Left ventricle myocardium inferior (tissue), 1 donor: ENCODE results near the gene TBL1X. TPM values are rescaled to one million over a fixed set of nuclear protein-coding genes. Genes with fewer than 3 reads are reported as not detected.

Experiments
- DNase-seq: peaks from one replicate; pipeline ENCODE4 v3.0.0-alpha.2; 2020
- H3K27ac ChIP-seq: fragments of 200-600 bp; replicated peaks from 2 replicates; pipeline ENCODE4 v1.8.0; 2021
- H3K27me3 ChIP-seq: fragments of 200-600 bp; 2 replicates; pipeline ENCODE4 v1.8.0; 2021; ENCODE audit warnings: low read depth
- H3K36me3 ChIP-seq: fragments of 200-600 bp; 2 replicates; pipeline ENCODE4 v1.8.0; 2021
- H3K4me1 ChIP-seq: fragments of 200-600 bp; 2 replicates; pipeline ENCODE4 v1.8.0; 2021
- H3K4me3 ChIP-seq: fragments of 200-600 bp; 2 replicates; pipeline ENCODE4 v1.8.0; 2021; ENCODE audit warnings: mild to moderate bottlenecking, moderate library complexity
- H3K9me3 ChIP-seq: fragments of 200-600 bp; replicated peaks from 2 replicates; pipeline ENCODE4 v1.8.0; 2021
- intact Hi-C: fragments of 100-400 bp; cut with micrococcal nuclease; formaldehyde crosslinking; loops from one replicate; pipeline ENCODE4 v1.11.0; 2022
- total RNA-seq: library from RNA; stranded (reverse); fragmentation: NEBNext Ultra II Directional; extraction: Animal tissue kit (Norgen Biotek cat#: 25700); gene quantifications from one replicate; pipeline ENCODE4 v1.2.1, GENCODE V29; 2021
- TF ChIP-seq, protein P1 (sequence below): fragments of 200-600 bp; IDR thresholded peaks from 2 replicates; pipeline ENCODE4 v1.8.0; 2021; ENCODE audit warnings: antibody characterized with exemption, mild to moderate bottlenecking, borderline replicate concordance
- donor health status: DM: no; HTN: yes; CAD: no; lungs with severe emphysema.

The TBL1X gene
- total RNA-seq, 1 donor from 2014 or later = 9.4 TPM

DNA sequence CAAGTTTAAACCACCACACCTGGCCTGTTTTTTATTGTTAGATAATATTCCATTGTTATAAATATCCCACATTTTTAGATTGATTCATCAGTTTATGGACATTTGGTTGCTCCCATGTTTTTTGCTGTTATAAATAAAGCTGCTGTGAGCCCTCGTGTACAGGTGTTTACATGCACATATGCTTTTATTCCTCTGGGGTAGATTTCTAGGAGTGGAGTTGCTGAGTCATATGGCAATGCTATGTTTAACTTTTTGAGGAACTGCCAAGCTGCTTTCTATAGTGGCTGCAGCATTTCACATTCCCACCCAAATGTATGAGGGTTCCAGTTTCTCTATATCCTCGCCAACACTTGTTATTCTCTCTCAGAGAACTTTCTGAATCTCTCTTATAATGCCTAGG is 90.5 kb downstream of the TBL1X start:
- Histone ChIP-seq H3K4me1 (peaks cover 9% of the 10 kb centered on the region), H3K27me3 (no peaks in the 10 kb centered on the region), H3K4me3 (no peak overlapping the region), H3K27ac (no peak overlapping the region), H3K9me3 (no peaks in the 10 kb centered on the region), H3K36me3 (no peaks in the 10 kb centered on the region)
- DNase-seq = no peak
- TF ChIP-seq, protein P1, sequence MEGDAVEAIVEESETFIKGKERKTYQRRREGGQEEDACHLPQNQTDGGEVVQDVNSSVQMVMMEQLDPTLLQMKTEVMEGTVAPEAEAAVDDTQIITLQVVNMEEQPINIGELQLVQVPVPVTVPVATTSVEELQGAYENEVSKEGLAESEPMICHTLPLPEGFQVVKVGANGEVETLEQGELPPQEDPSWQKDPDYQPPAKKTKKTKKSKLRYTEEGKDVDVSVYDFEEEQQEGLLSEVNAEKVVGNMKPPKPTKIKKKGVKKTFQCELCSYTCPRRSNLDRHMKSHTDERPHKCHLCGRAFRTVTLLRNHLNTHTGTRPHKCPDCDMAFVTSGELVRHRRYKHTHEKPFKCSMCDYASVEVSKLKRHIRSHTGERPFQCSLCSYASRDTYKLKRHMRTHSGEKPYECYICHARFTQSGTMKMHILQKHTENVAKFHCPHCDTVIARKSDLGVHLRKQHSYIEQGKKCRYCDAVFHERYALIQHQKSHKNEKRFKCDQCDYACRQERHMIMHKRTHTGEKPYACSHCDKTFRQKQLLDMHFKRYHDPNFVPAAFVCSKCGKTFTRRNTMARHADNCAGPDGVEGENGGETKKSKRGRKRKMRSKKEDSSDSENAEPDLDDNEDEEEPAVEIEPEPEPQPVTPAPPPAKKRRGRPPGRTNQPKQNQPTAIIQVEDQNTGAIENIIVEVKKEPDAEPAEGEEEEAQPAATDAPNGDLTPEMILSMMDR = no peak
- intact Hi-C loops = no loop called here

GRCh38 chrX:9557091-9557490 is 92.2 kb downstream of the TBL1X start:
- no peak for DNase-seq
- intact Hi-C loops = no loop called here
- TF ChIP-seq, protein P1 = no peak
- Histone ChIP-seq H3K9me3 (no peaks in the 10 kb centered on the region), H3K36me3 (no peaks in the 10 kb centered on the region), H3K27me3 (no peaks in the 10 kb centered on the region), H3K4me1 (peaks cover 9% of the 10 kb centered on the region), H3K4me3 (no peak overlapping the region), H3K27ac (no peak overlapping the region)

GRCh38 chrX:9557521-9557920 is 92.7 kb downstream of the TBL1X start:
- Histone ChIP-seq H3K36me3 (no peaks in the 10 kb centered on the region), H3K4me3 (no peak overlapping the region), H3K9me3 (no peaks in the 10 kb centered on the region), H3K27ac (no peak overlapping the region), H3K27me3 (no peaks in the 10 kb centered on the region), H3K4me1 (peaks cover 11% of the 10 kb centered on the region)
- intact Hi-C loops = no loop called here
- TF ChIP-seq, protein P1 = no peak
- DNase-seq = no peak

- Histone ChIP-seq H3K9me3 (no peaks in the 10 kb centered on the region), H3K27ac (no peak overlapping the region), H3K27me3 (no peaks in the 10 kb centered on the region), H3K36me3 (no peaks in the 10 kb centered on the region), H3K4me3 (no peak overlapping the region), H3K4me1 (peaks cover 19% of the 10 kb centered on the region)
- no peak for DNase-seq
- intact Hi-C loops = no loop called here
- TF ChIP-seq, protein P1 = no peak
Observed at GRCh38 chrX:9558615-9559014, 93.8 kb downstream of the TBL1X start.

DNA sequence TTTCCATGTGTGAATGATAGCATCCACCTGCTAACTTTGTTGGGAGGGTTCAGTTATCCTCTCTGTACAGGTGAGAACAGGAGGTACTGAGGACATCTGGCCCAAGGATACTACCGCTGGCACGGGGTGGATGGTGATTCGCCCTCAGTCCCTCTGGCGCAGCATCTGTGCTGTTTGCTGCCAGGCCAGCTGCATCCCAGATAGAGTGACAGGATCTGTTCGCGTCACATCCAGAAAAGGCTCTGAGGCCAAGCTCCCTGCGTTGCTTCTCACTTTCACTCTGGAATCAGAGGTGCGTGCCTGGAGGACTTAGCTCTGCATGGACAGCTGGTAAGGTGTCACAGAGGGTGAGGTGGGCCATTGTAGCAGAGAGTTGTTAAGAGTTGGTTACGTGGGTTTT is 95.4 kb downstream of the TBL1X start:
- H3K27ac ChIP-seq = no peak overlapping the region
- H3K4me3 ChIP-seq = no peak overlapping the region
- H3K36me3 ChIP-seq = no peaks in the 10 kb centered on the region
- H3K9me3 ChIP-seq = no peaks in the 10 kb centered on the region
- intact Hi-C loops = no loop called here
- peaks cover 19% of the 10 kb centered on the region for H3K4me1 ChIP-seq
- H3K27me3 ChIP-seq = no peaks in the 10 kb centered on the region
- TF ChIP-seq, protein P1 = no peak
- no peak for DNase-seq

DNA sequence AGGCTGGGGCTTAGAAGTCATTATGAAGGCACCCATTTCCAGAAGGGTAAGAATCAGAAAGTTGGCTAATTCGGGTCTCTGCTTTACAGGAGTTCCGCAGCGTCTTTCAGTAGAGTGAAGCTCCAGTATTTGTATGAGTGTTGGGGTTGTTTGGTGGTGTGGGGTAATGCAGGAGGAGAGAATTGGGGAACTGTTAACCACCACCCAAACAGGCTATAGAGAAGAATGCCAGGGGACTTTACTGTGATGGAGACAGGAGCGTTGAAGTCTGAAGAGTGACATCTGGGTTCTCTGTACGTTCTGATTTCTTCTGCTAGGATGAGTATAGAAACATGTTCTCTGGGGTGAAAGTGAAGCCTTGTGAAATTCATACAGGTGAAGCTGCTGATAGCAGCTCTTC is 96.3 kb downstream of the TBL1X start:
- Histone ChIP-seq H3K27me3 (no peaks in the 10 kb centered on the region), H3K4me1 (peaks cover 26% of the 10 kb centered on the region), H3K9me3 (no peaks in the 10 kb centered on the region), H3K27ac (no peak overlapping the region), H3K36me3 (no peaks in the 10 kb centered on the region), H3K4me3 (no peak overlapping the region)
- intact Hi-C loops = no loop called here
- TF ChIP-seq, protein P1 = no peak
- DNase-seq = no peak
